GM18951 (cell line): ENCODE measurements around the gene ID1.

Experiments used
- POLR2A ChIP-seq: IDR thresholded peaks from 4 replicates; pipeline ENCODE4 v1.6.1; 2011; ENCODE audit warnings: mild to moderate bottlenecking; ENCODE audit not compliant: insufficient read length, insufficient read depth; ENCODE audit errors: extremely low read depth
- in situ Hi-C: fragments of 300-500 bp; cut with MboI; formaldehyde crosslinking; loops from one replicate; pipeline ENCODE4 v1.12.0; 2022; ENCODE audit warnings: low sequenced_read_pairs, mixed read lengths, inconsistent platforms; ENCODE audit not compliant: unreplicated experiment

Gene ID1

DNA sequence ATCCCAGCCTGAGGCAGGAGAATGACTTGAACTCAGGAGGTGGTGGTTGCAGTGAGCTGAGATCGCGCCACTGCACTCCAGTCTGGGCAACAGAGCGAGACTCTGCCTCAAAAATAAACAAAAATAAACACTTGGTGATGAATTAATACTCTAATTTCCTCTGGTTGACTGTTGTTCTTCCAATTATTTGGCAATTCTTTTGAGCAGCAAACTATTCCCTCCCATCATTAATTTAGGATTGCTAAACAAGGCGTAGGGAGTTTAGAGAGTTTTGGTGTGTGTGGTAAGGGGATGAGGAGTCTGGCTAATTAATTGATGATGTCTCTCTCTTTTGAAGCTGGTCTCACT, 2.7 kb upstream of the ID1 start:
- in situ Hi-C loops = no loop called here
- TF ChIP-seq POLR2A = no peak

DNA sequence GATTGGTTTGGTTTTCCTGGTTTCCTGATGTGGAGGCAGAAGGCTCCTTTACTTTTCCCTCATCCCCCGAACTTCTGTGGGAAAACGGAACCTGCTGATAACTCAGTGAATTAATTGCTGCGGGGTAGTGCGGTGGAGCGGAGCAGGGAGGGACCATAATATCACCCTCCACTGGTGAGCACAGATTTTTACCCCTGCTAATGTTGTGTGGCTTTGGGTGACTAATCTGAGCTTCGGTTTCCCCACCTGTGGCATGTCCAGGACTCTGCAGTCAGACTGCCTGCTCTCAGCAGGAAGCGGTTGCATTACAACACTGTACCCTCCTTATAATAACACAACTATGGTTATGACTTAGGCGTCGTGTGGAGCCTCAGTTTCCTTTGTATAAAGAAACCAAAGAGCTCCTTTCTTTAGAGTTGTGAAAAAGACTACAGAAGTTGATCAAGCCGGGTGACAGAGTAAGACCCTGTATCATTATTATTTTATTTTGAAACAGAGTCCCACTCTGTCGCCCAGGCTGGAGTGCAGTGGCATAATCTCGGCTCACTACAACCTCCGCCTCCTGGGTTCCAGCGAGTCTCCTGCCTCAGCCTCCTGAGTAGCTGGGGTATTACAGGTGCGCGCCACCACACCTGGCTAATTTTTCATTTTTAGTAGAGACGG, 2.2 kb upstream of the ID1 start:
- no peak for TF ChIP-seq POLR2A
- in situ Hi-C loops = no loop called here

DNA sequence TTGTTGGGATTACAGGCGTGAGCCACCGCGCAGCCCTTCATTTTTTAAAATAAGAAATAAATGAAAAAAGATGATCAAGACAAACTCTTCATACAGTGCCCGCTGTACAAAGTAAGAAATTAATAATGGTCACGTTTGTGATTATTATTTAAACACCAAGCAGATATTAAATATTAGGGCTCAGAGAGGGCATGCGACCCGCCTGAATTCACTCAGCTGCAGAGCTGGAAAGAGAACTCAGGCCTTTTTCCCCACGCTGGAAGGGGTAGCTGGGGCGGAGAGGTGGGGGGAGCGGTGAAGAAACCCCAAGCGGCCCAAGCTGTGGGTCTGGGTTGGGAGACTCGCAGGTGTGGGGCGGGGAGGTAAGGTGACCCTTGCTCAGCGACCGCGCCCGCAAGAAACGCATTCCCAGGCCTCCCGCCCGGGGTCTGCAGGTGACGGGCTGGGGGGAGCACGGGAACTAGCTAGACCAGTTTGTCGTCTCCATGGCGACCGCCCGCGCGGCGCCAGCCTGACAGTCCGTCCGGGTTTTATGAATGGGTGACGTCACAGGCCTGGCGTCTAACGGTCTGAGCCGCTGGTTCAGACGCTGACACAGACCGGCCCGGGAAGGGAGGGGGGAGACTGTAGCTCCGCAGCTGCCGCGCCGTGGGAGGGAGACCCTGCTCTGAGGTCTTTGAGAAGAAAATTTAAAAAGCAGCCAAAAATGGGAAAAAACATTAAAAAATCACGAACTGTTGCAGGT, 1.1 kb upstream of the ID1 start:
- TF ChIP-seq POLR2A = no peak
- in situ Hi-C loops = no loop called here

DNA sequence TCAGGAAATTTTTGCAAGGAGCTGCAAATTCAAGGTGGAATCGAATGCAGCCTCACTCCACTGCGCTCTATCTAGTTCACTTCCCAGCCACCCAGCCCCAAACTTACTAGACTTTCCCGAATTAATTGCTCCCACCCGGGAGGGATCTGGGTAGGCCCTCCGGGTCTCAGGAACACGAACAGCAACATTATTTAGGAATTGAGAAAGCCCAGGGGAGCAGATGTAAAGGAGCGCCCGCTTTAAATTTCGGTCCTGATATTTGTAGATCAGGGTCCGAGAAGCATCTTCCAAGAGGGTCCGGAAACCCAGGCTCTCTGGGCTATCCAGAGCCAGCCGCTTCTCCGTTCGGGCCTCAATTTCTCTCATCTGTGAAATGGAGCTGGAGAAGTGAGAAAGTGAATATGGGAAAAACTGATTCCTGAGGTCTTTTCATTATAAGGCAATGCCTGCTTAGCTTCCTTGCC, 490 bp upstream of the ID1 start:
- no peak for TF ChIP-seq POLR2A
- in situ Hi-C loops = no loop called here

DNA sequence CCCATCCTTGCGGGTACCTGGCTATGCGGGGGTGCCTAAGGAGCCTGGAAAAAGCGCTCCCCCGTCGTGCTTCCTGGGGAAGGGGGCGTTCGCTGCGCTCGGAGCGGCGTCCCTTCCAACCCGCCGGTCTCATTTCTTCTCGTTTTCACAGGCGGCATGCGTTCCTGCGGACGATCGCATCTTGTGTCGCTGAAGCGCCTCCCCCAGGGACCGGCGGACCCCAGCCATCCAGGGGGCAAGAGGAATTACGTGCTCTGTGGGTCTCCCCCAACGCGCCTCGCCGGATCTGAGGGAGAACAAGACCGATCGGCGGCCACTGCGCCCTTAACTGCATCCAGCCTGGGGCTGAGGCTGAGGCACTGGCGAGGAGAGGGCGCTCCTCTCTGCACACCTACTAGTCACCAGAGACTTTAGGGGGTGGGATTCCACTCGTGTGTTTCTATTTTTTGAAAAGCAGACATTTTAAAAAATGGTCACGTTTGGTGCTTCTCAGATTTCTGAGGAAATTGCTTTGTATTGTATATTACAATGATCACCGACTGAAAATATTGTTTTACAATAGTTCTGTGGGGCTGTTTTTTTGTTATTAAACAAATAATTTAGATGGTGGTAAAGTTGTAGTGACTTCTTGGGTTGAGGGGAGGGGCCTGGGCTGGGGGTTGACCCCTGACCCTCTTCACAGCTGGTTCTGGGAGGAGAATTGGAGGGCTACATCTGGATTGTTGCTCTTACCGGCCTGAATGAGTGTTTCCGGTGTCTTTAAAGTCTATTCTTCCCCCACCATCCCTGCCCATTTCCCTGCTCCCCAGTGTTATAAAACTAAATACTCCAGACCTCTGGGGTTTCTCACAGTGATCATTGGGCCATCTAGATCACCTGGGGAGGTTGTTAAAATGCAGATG, 1.1 kb downstream of the ID1 start:
- TF ChIP-seq POLR2A = no peak
- in situ Hi-C loops = no loop called here

DNA sequence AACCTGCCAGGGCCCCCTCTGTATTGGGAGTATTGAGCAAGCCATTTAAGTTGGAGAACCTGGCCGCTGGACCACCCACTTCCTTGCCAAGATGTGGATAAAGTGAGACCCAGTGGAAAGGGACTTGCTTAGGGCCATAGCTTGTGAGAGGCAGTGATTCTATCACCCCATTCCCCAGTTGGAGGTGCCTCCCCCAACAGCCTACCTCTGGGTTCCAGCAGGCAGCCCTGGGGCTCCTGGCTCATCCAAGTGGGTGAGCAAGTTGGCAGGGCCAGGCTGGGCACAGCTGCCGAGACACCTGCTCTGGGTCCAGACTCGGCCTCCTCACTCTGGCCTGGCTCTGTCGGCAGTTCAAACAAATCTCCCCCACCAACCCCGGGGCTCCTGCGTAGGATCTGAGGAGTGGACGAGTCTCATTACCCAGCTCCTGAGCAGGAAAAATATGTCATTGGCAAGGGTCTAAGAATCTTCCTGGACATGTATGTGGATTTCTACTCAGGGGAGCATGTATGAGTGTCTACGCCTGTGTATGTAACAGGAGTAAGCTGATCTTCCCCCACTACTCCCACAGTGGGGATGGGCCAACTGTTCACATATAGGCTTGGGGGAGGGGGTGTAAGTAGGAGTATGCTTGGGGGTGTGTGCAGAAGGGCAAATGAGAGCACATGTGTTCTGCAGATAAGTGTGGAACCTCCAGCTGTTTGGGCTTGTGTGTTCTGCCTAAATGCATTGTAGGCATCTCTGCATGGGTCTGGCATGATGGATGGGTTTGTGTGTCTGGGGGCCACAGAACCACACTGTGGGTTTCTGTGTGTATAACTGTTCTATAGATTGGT, 1.9 kb downstream of the ID1 start:
- in situ Hi-C loops = no loop called here

DNA sequence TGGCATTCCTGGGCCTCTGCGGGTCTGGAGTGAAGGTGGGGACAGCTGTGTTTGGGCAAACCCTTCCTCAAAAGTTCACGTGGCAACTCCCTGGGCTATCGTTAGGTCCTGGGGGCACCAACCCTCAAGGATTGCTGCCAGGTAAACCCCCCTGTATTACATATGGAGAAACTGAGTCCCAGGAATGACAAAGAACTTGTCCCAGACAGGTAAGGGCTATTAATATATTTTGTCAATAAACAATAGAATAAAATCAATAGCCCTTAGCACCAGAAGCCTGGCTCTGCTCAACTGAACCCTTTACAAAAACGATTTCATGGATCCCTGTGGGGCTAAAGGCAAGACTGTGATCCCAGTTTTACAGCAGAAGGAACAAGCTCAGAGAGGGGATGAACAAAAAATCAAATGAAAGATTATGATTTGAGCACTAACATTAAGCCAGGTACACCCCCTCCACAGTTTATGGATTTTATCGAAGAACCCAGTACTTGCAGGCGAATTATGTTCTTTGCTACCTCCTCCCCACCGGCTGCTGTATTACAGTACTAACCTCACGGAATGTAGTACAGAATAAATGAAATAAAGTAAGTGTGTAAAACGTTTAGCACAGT, 2.7 kb downstream of the ID1 start:
- no peak for TF ChIP-seq POLR2A
- in situ Hi-C loops = no loop called here

More for the DNA sequence above, 1.9 kb downstream of the ID1 start:
- TF ChIP-seq POLR2A = no peak

DNA sequence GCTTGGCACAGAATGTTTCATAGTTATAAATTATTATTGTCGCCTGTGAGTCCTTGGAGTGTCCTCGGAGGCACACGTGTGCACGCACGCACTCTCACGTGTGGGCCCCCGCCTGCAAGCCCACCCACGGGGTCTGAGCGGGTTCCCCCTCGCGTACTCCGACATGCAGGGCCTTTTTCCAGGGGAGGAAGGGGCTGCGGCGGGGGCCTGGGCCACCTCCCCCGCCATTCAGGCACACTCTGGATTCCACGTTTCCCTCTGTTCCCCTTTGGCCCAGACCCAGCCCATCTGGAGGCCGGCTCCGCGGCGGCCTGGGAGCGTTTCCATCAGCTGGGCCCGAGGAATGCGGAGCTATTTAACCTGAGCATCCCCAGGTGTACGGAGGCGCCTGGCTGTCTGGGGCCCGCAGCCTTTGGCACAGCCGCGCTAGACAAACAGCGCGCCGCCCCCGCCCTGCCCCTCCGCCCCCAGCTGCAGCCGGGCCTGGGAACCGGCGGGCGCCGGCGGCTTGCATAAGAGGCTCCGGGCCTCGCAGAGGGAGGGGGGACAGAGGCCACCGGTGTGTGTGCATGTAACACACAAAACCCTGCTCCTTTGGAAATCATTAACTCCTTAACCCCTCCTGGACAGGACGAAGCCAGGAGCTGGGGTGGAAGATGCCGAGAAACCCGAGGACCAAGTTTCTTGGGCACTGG, 3.3 kb downstream of the ID1 start:
- in situ Hi-C loops = no loop called here
- TF ChIP-seq POLR2A = no peak

DNA sequence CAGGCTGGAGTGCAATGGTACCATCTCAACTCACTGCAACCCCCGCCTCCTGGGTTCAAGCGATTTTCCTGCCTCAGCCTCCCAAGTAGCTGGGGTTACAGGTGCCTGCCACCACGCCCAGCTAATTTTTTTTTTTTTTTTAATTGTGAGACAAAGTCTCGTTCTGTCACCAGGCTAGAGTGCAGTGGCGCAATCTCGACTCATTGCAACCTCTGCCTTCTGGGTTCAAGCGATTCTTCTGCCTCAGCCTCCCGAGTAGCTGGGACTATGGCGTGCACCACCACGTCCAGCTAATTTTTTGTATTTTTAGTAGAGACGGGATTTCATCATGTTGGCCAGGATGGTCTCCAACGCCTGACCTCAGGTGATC, 7.2 kb downstream of the ID1 start:
- in situ Hi-C loops = loop anchor here (5.0 kb wide), 1 partner anchor 50 kb away; no protein-coding TSS in a partner anchor

DNA sequence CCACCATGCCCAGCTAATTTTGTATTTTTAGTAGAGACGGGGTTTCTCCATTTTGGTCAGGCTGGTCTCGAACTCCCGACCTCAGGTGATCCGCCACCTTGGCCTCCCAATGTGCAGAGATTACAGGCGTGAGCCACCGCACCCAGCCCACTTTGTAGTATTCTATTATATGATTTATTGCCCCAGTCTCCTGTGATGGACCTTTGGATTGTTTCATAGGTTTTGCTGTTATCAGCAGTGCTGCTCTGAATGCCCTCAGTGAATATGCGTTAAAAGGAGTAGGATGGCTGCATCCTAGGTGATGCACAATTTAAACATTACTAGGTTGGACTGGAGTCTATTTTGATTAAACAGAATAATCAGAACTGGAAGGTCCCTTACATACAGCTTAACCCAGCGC, 10.3 kb downstream of the ID1 start:
- in situ Hi-C loops = no loop called here
- TF ChIP-seq POLR2A = no peak

DNA sequence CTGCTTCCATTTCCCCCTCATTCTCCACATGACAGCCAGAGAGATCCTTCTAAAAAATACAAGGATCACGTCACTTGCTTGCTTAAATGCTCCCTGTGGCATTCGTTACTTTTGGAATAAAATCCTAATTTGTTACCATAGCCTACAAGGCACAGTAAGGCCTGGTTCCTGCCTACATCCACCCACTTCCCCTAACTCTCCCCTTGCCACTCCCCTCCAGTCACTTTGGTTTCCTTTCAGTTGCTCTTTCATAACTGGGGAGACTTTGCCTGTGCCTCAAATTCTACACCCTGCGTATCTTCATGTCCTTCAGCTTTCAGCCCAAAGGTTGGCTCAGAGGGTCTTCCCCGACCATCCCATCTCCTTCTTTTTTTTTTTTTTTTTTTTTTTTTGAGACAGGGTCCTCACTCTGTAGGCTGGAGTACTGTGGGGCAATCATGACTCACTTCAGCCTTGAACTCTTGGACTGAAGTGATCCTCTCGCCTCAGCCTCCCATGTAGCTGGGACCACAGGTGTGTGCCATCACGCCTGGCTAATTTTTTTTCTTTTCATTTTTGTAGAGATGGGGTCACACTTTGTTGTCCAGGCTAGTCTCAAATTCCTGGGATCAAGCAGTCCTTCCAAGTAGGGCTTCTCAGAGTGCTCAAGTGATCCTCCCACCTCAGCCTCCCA, 12.5 kb downstream of the ID1 start:
- in situ Hi-C loops = no loop called here
- TF ChIP-seq POLR2A = no peak
